ENCODE data around the gene PROK2. TPM values are rescaled to one million over a fixed set of nuclear protein-coding genes. Genes with fewer than 3 reads are reported as not detected.

PROK2 gene
- total RNA-seq, 4 donors from 2014 or later = 1.1 to 1.3 TPM; not detected in 2

DNA sequence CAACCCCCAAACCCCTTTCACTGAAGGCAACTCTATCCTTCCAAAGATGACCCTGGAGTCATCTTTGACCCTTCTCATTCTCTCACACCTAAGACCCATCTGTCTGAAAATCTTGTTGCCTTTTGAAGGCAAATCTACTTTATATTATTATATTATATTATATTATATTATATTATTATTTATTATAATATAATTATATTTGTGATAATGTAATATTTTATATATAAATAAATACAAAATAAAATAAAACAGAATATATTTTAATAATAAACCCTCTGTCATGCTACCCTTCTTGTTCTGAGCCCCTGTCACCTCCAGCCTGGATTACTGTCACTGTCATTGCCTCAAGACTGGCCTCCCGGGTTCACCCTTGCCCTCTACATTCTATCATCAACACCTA lies 5.0 kb upstream of the PROK2 start:
- Histone ChIP-seq H3K9me3 (no peaks in the 10 kb centered on the region), H3K27ac (no peak overlapping the region), H3K36me3 (no peaks in the 10 kb centered on the region), H3K4me1 (peaks cover 0 to 10% (median 0%) of the 10 kb centered on the region in 3 donors), H3K4me3 (no peak overlapping the region), H3K27me3 (peaks cover 13% of the 10 kb centered on the region)
- TF ChIP-seq CTCF (IDR thresholded peaks at IDR 0.05) (no peak), POLR2AphosphoS5 (IDR thresholded peaks at IDR 0.05) (no peak), POLR2A (IDR thresholded peaks at IDR 0.05) (no peak), EP300 (IDR thresholded peaks at IDR 0.05) (no peak)
- WGBS, 2 donors (ENCODE audit: low coverage in 1 of 2) = 74 to 88% methylated on average over 1 of the region's 1 CpG
- ATAC-seq = no peak

DNA sequence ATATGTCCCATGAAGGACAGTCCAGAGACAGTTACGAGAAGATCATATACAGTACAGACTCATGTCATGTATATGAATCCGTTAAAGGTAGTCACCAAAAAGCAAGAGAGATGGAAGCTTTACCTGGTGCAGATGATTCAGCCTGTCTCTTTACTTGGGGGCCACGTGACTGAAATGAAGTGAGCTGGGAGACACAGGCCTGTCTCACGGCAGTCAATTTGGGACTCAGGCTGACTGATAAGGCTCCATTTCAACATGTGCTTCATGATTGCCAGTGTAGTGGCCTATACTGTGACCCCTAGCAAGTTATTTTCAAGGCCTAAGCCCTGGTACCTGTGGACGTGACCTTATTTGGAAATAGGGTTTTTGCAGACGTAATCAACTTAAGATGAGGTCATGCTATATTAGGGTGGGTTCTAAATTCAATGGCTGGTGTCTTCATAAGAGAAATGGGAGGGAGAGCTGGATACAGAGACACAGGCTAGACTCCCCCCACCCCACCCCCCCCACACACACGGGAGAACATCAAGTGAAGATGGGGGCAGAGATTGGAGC lies 3.0 kb upstream of the PROK2 start:
- 85 to 92% methylated on average over 4 to 7 of the region's 7 CpGs for WGBS, 2 donors (ENCODE audit: low coverage in 1 of 2)
- no peak overlapping the region for H3K4me3 ChIP-seq
- H3K27me3 ChIP-seq = peaks cover 33% of the 10 kb centered on the region
- H3K4me1 ChIP-seq = peaks cover 0 to 21% (median 6%) of the 10 kb centered on the region in 3 donors
- no peaks in the 10 kb centered on the region for H3K36me3 ChIP-seq
- TF ChIP-seq CTCF (IDR thresholded peaks at IDR 0.05) = no peak
- no peak for TF ChIP-seq POLR2A (IDR thresholded peaks at IDR 0.05)
- no peak for TF ChIP-seq EP300 (IDR thresholded peaks at IDR 0.05)
- TF ChIP-seq POLR2AphosphoS5 (IDR thresholded peaks at IDR 0.05) = no peak
- H3K9me3 ChIP-seq = no peaks in the 10 kb centered on the region
- H3K27ac ChIP-seq = no peak overlapping the region
- no peak for ATAC-seq

- Histone ChIP-seq H3K4me1 (peaks cover 0 to 21% (median 6%) of the 10 kb centered on the region in 3 donors), H3K27ac (no peak overlapping the region), H3K27me3 (peaks cover 46% of the 10 kb centered on the region), H3K36me3 (no peaks in the 10 kb centered on the region), H3K9me3 (no peaks in the 10 kb centered on the region), H3K4me3 (no peak overlapping the region)
- ATAC-seq = no peak
- TF ChIP-seq EP300 (IDR thresholded peaks at IDR 0.05) = no peak
- no peak for TF ChIP-seq POLR2AphosphoS5 (IDR thresholded peaks at IDR 0.05)
- no peak for TF ChIP-seq CTCF (IDR thresholded peaks at IDR 0.05)
- no peak for TF ChIP-seq POLR2A (IDR thresholded peaks at IDR 0.05)
- 50 to 68% methylated on average over 4 to 6 of the region's 6 CpGs for WGBS, 2 donors (ENCODE audit: low coverage in 1 of 2)
Measured at GRCh38 chr3:71786551-71786950, 1.6 kb upstream of the PROK2 start.

- no peak for ATAC-seq
- H3K9me3 ChIP-seq = no peaks in the 10 kb centered on the region
- 53 to 58% methylated on average over 7 of the region's 8 CpGs for WGBS, 2 donors (ENCODE audit: low coverage in 1 of 2)
- TF ChIP-seq CTCF (IDR thresholded peaks at IDR 0.05) = no peak
- TF ChIP-seq POLR2A (IDR thresholded peaks at IDR 0.05) = no peak
- TF ChIP-seq POLR2AphosphoS5 (IDR thresholded peaks at IDR 0.05) = no peak
- TF ChIP-seq EP300 (IDR thresholded peaks at IDR 0.05) = no peak
- H3K4me1 ChIP-seq = peaks cover 0 to 21% (median 6%) of the 10 kb centered on the region in 3 donors
- peaks cover 50% of the 10 kb centered on the region for H3K27me3 ChIP-seq
- H3K4me3 ChIP-seq = no peak overlapping the region
- no peak overlapping the region for H3K27ac ChIP-seq
- no peaks in the 10 kb centered on the region for H3K36me3 ChIP-seq
Measured at GRCh38 chr3:71786217-71786549, 1.2 kb upstream of the PROK2 start.

- no peak for TF ChIP-seq POLR2AphosphoS5 (IDR thresholded peaks at IDR 0.05)
- TF ChIP-seq CTCF (IDR thresholded peaks at IDR 0.05) = no peak
- TF ChIP-seq EP300 (IDR thresholded peaks at IDR 0.05) = no peak
- no peak for TF ChIP-seq POLR2A (IDR thresholded peaks at IDR 0.05)
- H3K27ac ChIP-seq = no peak overlapping the region
- peaks cover 0 to 21% (median 6%) of the 10 kb centered on the region in 3 donors for H3K4me1 ChIP-seq
- no peaks in the 10 kb centered on the region for H3K9me3 ChIP-seq
- H3K4me3 ChIP-seq = peak overlapping the region in 1 of 2 donors; percentile 46
- H3K27me3 ChIP-seq = peaks cover 55% of the 10 kb centered on the region
- WGBS, 2 donors (ENCODE audit: low coverage in 1 of 2) = 17 to 25% methylated on average over 7 to 21 of the region's 28 CpGs
- H3K36me3 ChIP-seq = no peaks in the 10 kb centered on the region
- no peak for ATAC-seq
Measured at GRCh38 chr3:71785532-71786216, 726 bp upstream of the PROK2 start.

Data from gastroesophageal sphincter (tissue), 4 donors.